ENCODE data around the gene YEATS2. TPM values are rescaled to one million over a fixed set of nuclear protein-coding genes. Genes with fewer than 3 reads are reported as not detected.
"Not testable (repeated sequence)": the region's sequence is repeated elsewhere in the genome, so short reads cannot be mapped to it uniquely, and the experiment has no call there.

Gene YEATS2
- total and polyA plus RNA-seq, 4 donors = 4.5 to 48.1 (median 17.8) TPM

DNA sequence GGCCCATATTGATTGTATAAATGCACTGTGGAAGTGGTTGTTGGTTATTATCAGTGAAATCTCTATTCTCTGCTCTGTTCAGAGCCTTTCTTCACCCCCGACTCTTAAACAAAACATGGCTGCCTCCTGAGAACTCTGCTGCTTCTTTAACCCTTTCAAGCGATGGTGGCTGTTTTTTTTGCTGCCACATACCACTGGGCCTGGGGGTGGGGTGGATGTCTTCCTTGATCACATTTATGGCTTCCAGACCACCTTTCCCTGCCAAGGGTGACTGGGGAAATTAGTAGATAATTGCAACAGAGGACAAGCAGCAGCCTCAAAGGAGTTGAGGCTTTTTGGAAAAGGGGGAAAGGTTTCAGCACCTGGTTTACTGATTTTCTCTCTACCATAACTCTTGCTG is 32.8 kb downstream of the YEATS2 start:
- WGBS, 2 donors = 72 to 75% methylated on average over 2 of the region's 2 CpGs
- H3K9me3 ChIP-seq (ENCODE audit: control insufficient read depth, low read length) = no peaks in the 10 kb centered on the region
- H3K36me3 ChIP-seq (ENCODE audit: control insufficient read depth in 1 of 2, insufficient read depth in 2 of 2, low read length in 1 of 2) = peaks cover 5% of the 10 kb centered on the region in 2 donors

DNA sequence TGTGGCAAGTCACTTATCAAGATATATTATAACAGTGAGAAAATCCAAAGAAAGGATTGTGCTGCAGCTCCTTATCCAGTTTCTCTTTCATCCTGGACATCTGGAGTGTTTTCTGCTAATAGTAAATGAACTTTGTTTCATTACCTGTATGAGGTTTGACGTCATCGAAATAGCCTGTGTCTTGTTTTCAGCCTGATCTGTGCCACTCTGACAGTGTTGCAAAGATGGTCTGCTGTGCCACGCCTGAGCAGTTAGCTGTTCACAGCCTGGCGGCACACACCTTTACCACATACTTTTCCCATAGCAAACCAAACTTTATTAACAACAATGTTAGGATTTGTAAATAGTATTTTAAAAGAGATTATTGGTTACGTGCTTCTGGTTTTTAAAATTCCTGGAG is 34.0 kb downstream of the YEATS2 start:
- Histone ChIP-seq H3K36me3 (ENCODE audit: control insufficient read depth in 1 of 2, insufficient read depth in 2 of 2, low read length in 1 of 2) (peaks cover 3 to 8% of the 10 kb centered on the region in 2 donors), H3K27me3 (ENCODE audit: control insufficient read depth in 1 of 2, insufficient read depth in 2 of 2, low read length in 1 of 2) (no peaks in the 10 kb centered on the region), H3K27ac (ENCODE audit: low read depth in 1 of 2, low read length in 2 of 2) (no peak overlapping the region), H3K9me3 (ENCODE audit: control insufficient read depth, low read length) (no peaks in the 10 kb centered on the region), H3K4me1 (ENCODE audit: control insufficient read depth in 1 of 2, insufficient read depth in 2 of 2, low read length in 2 of 2) (no peaks in the 10 kb centered on the region), H3K4me3 (ENCODE audit: low read length in 2 of 2) (no peak overlapping the region)
- no peak for DNase-seq
- intact Hi-C loops (cut with DNase I) = no loop called here
- ATAC-seq (ENCODE audit: low FRiP score) = no peak
- WGBS, 2 donors = 92 to 95% methylated on average over 5 of the region's 5 CpGs

More for the DNA sequence above, 32.8 kb downstream of the YEATS2 start:
- no peak overlapping the region for H3K27ac ChIP-seq (ENCODE audit: low read depth in 1 of 2, low read length in 2 of 2)
- H3K4me3 ChIP-seq (ENCODE audit: low read length in 2 of 2) = no peak overlapping the region
- no peaks in the 10 kb centered on the region for H3K4me1 ChIP-seq (ENCODE audit: control insufficient read depth in 1 of 2, insufficient read depth in 2 of 2, low read length in 2 of 2)
- intact Hi-C loops (cut with DNase I) = no loop called here
- H3K27me3 ChIP-seq (ENCODE audit: control insufficient read depth in 1 of 2, insufficient read depth in 2 of 2, low read length in 1 of 2) = no peaks in the 10 kb centered on the region
- DNase-seq (no peak), ATAC-seq (ENCODE audit: low FRiP score) (no peak)

DNA sequence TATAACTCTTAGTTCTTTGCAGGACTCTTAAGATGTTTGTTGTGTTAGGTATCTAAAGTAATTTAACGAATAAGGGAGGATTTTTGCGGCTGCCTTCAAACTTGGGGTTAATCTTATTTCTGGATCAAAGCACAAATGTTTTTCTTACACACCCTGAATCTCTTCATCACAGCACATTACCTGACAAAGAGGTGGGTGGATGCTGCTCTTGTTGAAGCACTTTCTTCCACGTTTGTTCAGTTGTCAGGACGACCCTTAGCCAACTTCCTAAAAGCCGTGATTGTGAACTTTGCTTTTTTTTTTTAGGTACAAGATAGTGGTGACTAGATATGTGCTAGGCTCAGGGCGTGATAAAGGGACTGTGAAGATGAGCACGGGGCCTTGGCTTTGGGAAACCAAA is 36.0 kb downstream of the YEATS2 start:
- H3K4me3 ChIP-seq (ENCODE audit: low read length in 2 of 2) = no peak overlapping the region
- peaks cover 0 to 6% of the 10 kb centered on the region in 2 donors for H3K36me3 ChIP-seq (ENCODE audit: control insufficient read depth in 1 of 2, insufficient read depth in 2 of 2, low read length in 1 of 2)
- no peaks in the 10 kb centered on the region for H3K27me3 ChIP-seq (ENCODE audit: control insufficient read depth in 1 of 2, insufficient read depth in 2 of 2, low read length in 1 of 2)
- H3K4me1 ChIP-seq (ENCODE audit: control insufficient read depth in 1 of 2, insufficient read depth in 2 of 2, low read length in 2 of 2) = no peaks in the 10 kb centered on the region
- ATAC-seq (ENCODE audit: low FRiP score) (no peak), DNase-seq (no peak)
- WGBS, 2 donors = 87 to 92% methylated on average over 7 of the region's 7 CpGs
- no peak overlapping the region for H3K27ac ChIP-seq (ENCODE audit: low read depth in 1 of 2, low read length in 2 of 2)
- no peaks in the 10 kb centered on the region for H3K9me3 ChIP-seq (ENCODE audit: control insufficient read depth, low read length)
- intact Hi-C loops (cut with DNase I) = no loop called here

DNA sequence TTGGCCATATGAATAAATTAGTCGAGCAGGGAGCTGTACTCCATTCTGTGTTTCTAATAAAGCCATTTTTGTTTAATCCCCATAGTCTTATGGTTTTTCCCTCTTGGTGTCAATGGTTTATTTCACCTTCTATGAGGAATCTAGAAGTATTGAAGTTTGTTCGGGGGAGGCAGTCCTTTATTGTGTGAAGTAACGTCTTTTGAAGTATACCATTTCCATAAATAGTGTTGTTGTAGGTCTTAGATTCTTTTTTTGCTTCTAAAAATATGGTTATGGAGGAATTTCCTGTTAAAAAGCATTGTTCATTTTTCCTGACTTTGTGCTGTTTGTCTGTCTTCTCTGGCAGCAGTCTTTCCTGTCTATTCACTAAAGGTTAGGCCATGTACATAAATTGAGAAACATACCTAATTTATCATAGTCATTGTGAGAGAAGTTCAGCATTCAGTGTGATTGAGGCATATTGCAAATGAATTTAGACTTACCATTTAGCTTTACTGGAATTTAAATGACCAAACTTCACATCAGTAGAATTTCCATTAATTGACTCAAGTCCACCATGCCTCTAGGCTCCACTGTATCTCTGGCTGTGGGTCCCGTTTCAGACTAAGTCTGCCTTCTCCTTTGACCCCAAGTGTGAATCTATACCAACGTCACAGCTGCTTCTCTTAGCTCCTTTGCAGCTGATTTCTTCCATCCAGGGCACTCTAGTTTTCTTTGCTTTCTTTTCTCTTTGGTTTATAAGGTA is 37.3 kb downstream of the YEATS2 start:
- intact Hi-C loops (cut with DNase I) = no loop called here
- H3K4me1 ChIP-seq (ENCODE audit: control insufficient read depth in 1 of 2, insufficient read depth in 2 of 2, low read length in 2 of 2) = no peaks in the 10 kb centered on the region
- ATAC-seq (ENCODE audit: low FRiP score) (no peak), DNase-seq (no peak)
- H3K27me3 ChIP-seq (ENCODE audit: control insufficient read depth in 1 of 2, insufficient read depth in 2 of 2, low read length in 1 of 2) = no peaks in the 10 kb centered on the region
- H3K27ac ChIP-seq (ENCODE audit: low read depth in 1 of 2, low read length in 2 of 2) = no peak overlapping the region
- no peaks in the 10 kb centered on the region for H3K9me3 ChIP-seq (ENCODE audit: control insufficient read depth, low read length)
- H3K36me3 ChIP-seq (ENCODE audit: control insufficient read depth in 1 of 2, insufficient read depth in 2 of 2, low read length in 1 of 2) = peaks cover 0 to 6% of the 10 kb centered on the region in 2 donors
- WGBS, 2 donors = 51 to 59% methylated on average over 5 of the region's 5 CpGs
- no peak overlapping the region for H3K4me3 ChIP-seq (ENCODE audit: low read length in 2 of 2)

DNA sequence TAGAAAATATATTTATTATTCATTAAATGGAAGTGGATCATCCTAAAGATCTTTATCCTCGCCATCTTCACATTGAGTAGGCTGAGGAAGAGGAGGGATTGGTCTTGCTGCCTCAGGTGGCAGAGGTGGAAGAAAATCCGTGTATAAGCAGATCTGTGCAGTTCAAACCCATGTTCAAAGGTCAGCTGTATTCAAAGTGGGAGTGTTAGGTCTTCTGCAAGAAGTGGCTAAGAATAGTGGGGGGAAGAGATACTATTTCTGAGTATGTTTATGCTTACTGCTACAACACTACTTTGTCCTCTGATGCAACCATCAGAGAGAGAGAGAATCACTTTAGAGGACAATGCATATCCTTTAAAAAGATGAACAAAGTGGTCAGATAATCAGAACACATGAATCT is 39.5 kb downstream of the YEATS2 start:
- intact Hi-C loops (cut with DNase I) = no loop called here
- Histone ChIP-seq H3K36me3 (ENCODE audit: control insufficient read depth in 1 of 2, insufficient read depth in 2 of 2, low read length in 1 of 2) (peaks cover 0 to 7% of the 10 kb centered on the region in 2 donors), H3K27ac (ENCODE audit: low read depth in 1 of 2, low read length in 2 of 2) (no peak overlapping the region), H3K4me3 (ENCODE audit: low read length in 2 of 2) (no peak overlapping the region), H3K27me3 (ENCODE audit: control insufficient read depth in 1 of 2, insufficient read depth in 2 of 2, low read length in 1 of 2) (no peaks in the 10 kb centered on the region), H3K9me3 (ENCODE audit: control insufficient read depth, low read length) (no peaks in the 10 kb centered on the region), H3K4me1 (ENCODE audit: control insufficient read depth in 1 of 2, insufficient read depth in 2 of 2, low read length in 2 of 2) (no peaks in the 10 kb centered on the region)
- 91% methylated on average over 2 of the region's 2 CpGs for WGBS, 2 donors
- ATAC-seq (ENCODE audit: low FRiP score) (no peak), DNase-seq (no peak)

DNA sequence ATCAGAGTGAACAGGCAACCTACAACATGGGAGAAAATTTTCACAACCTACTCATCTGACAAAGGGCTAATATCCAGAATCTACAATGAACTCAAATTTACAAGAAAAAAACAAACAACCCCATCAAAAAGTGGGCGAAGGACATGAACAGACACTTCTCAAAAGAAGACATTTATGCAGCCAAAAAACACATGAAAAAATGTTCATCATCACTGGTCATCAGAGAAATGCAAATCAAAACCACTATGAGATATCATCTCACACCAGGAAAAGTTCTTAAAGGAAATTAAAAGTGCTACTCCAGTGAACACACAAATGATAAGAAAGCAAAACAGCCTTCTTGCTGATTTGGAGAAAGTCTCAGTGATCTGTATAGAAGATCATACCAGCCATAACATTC is 42.6 kb downstream of the YEATS2 start:
- H3K4me3 ChIP-seq (ENCODE audit: low read length in 2 of 2); H3K27ac ChIP-seq (ENCODE audit: low read depth in 1 of 2, low read length in 2 of 2); DNase-seq; H3K4me1 ChIP-seq (ENCODE audit: control insufficient read depth in 1 of 2, insufficient read depth in 2 of 2, low read length in 2 of 2); H3K9me3 ChIP-seq (ENCODE audit: control insufficient read depth, low read length); H3K36me3 ChIP-seq (ENCODE audit: control insufficient read depth in 1 of 2, insufficient read depth in 2 of 2, low read length in 1 of 2); intact Hi-C loops (cut with DNase I); H3K27me3 ChIP-seq (ENCODE audit: control insufficient read depth in 1 of 2, insufficient read depth in 2 of 2, low read length in 1 of 2); ATAC-seq (ENCODE audit: low FRiP score): not testable (repeated sequence)
- 100% methylated on average over 1 of the region's 1 CpG; no CpG with 5 or more reads in 1 of the 2 donors for WGBS, 2 donors

DNA sequence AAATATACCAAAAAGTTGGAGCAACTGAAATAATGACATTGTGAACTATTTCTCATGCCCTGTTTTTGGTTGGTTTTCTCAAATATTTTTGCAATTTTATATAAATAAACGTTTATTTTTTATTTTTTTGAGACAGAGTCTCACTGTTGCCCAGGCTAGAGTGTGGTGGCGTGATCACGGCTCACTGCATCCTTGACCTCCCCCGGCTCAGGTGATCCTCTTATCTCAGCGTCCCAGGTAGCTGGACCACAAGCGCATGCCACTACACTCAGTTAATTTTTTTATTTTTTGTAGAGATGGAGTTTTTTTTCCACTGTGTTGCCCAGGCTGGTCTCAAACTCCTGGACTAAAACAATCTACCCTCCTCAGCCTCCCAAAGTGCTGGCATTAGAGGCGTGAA is 45.6 kb downstream of the YEATS2 start:
- Histone ChIP-seq H3K27ac (ENCODE audit: low read depth in 1 of 2, low read length in 2 of 2) (no peak overlapping the region), H3K4me1 (ENCODE audit: control insufficient read depth in 1 of 2, insufficient read depth in 2 of 2, low read length in 2 of 2) (no peaks in the 10 kb centered on the region), H3K9me3 (ENCODE audit: control insufficient read depth, low read length) (no peaks in the 10 kb centered on the region), H3K27me3 (ENCODE audit: control insufficient read depth in 1 of 2, insufficient read depth in 2 of 2, low read length in 1 of 2) (no peaks in the 10 kb centered on the region), H3K4me3 (ENCODE audit: low read length in 2 of 2) (no peak overlapping the region), H3K36me3 (ENCODE audit: control insufficient read depth in 1 of 2, insufficient read depth in 2 of 2, low read length in 1 of 2) (peaks cover 0 to 2% of the 10 kb centered on the region in 2 donors)
- ATAC-seq (ENCODE audit: low FRiP score) (no peak), DNase-seq (no peak)
- intact Hi-C loops (cut with DNase I) = no loop called here
- WGBS, 2 donors = 92 to 93% methylated on average over 7 of the region's 7 CpGs

DNA sequence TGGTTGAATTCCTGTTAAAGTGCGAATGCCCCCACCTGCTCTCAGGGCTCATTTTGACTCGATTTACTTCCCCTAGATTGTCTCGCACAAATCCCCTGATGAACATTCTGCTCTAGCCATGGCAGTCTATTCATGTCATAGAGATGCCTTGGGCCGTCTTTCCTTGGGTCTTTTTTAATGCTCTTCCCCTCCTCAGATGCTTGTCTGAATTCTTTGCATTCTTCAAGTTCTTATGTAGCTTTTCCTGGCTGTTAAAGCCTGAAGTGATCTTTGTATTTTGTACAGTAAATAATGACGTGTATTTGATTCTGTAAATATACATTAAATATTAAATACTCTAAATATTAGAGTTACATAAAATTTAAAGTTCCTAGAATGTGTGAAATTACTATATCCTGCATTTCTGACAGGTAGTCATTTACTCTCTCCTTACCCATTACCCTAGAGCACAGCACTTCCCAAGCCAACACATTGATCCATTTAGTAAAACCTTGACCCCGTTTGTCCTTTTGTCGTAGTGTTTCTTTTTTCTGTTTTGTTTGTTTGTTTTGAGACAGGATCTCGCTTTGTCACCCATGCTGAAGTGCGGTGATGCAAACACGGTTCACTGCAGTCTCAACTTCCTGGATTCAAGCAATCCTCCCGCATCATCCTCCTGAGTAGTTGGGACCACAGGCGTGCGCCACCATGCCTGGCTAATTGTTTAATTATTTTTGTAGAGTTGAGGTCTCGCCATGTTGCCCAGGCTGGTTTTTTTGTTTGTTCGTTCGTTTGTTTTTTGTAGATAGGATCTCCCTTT is 47.9 kb downstream of the YEATS2 start:
- H3K27ac ChIP-seq (ENCODE audit: low read depth in 1 of 2, low read length in 2 of 2) = no peak overlapping the region
- no peaks in the 10 kb centered on the region for H3K9me3 ChIP-seq (ENCODE audit: control insufficient read depth, low read length)
- H3K27me3 ChIP-seq (ENCODE audit: control insufficient read depth in 1 of 2, insufficient read depth in 2 of 2, low read length in 1 of 2) = no peaks in the 10 kb centered on the region
- intact Hi-C loops (cut with DNase I) = no loop called here
- H3K4me3 ChIP-seq (ENCODE audit: low read length in 2 of 2) = no peak overlapping the region
- DNase-seq (no peak), ATAC-seq (ENCODE audit: low FRiP score) (no peak)
- 70 to 73% methylated on average over 16 of the region's 16 CpGs for WGBS, 2 donors
- H3K4me1 ChIP-seq (ENCODE audit: control insufficient read depth in 1 of 2, insufficient read depth in 2 of 2, low read length in 2 of 2) = no peaks in the 10 kb centered on the region
- H3K36me3 ChIP-seq (ENCODE audit: control insufficient read depth in 1 of 2, insufficient read depth in 2 of 2, low read length in 1 of 2) = peaks cover 0 to under 1% of the 10 kb centered on the region in 2 donors

DNA sequence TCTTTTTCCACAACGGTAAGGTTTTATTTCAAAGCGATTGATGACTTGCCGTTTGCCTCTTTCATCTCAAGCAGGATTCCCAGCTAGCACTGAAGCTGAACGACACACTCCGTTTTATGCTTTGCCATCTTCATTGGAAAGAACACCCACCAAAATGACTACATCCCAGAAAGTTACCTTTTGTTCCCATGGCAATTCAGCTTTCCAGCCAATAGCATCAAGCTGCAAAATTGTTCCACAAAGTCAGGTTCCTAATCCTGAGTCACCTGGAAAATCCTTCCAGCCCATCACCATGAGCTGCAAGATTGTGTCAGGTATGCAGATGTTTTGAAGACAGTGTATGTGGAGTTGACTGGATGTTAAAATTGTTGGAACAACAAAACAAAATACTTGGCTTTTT is 56.5 kb downstream of the YEATS2 start:
- ATAC-seq (ENCODE audit: low FRiP score) (no peak), DNase-seq (no peak)
- 78 to 86% methylated on average over 5 of the region's 5 CpGs for WGBS, 2 donors
- no peaks in the 10 kb centered on the region for H3K27me3 ChIP-seq (ENCODE audit: control insufficient read depth in 1 of 2, insufficient read depth in 2 of 2, low read length in 1 of 2)
- no peaks in the 10 kb centered on the region for H3K9me3 ChIP-seq (ENCODE audit: control insufficient read depth, low read length)
- intact Hi-C loops (cut with DNase I) = no loop called here
- H3K36me3 ChIP-seq (ENCODE audit: control insufficient read depth in 1 of 2, insufficient read depth in 2 of 2, low read length in 1 of 2) = peaks cover 0 to 8% of the 10 kb centered on the region in 2 donors
- no peak overlapping the region for H3K4me3 ChIP-seq (ENCODE audit: low read length in 2 of 2)
- H3K27ac ChIP-seq (ENCODE audit: low read depth in 1 of 2, low read length in 2 of 2) = no peak overlapping the region
- no peaks in the 10 kb centered on the region for H3K4me1 ChIP-seq (ENCODE audit: control insufficient read depth in 1 of 2, insufficient read depth in 2 of 2, low read length in 2 of 2)

Measured in aorta (tissue), 5 donors.